HG03521 (cell line): ENCODE results near the gene RADIL.
"Not testable (repeated sequence)": the region's sequence is repeated elsewhere in the genome, so short reads cannot be mapped to it uniquely, and the experiment has no call there.

ENCODE experiments used
- ATAC-seq: cut with Tn5 transposase; IDR thresholded peaks from one replicate; pipeline ENCODE4 v1.9.1; 2021; ENCODE audit warnings: mild to moderate bottlenecking, moderate library complexity; ENCODE audit not compliant: unreplicated experiment

RADIL gene

GRCh38 chr7:4794171-4794570 is 89.3 kb downstream of the RADIL start:
- not testable (repeated sequence) for ATAC-seq

GRCh38 chr7:4793385-4793993 is 90.0 kb downstream of the RADIL start:
- not testable (repeated sequence) for ATAC-seq

GRCh38 chr7:4792537-4793126 is 90.9 kb downstream of the RADIL start:
- no peak for ATAC-seq

GRCh38 chr7:4791738-4792536 is 91.6 kb downstream of the RADIL start:
- no peak for ATAC-seq

GRCh38 chr7:4791101-4791737 is 92.3 kb downstream of the RADIL start:
- ATAC-seq: no peak

GRCh38 chr7:4790516-4790991 is 93.0 kb downstream of the RADIL start:
- ATAC-seq: no peak

- ATAC-seq: no peak
Observed at GRCh38 chr7:4790078-4790465, 93.4 kb downstream of the RADIL start.

- no peak for ATAC-seq
Observed at GRCh38 chr7:4789194-4790077, 94.1 kb downstream of the RADIL start.

- no peak for ATAC-seq
Observed at GRCh38 chr7:4788627-4789189, 94.8 kb downstream of the RADIL start.

- no peak for ATAC-seq
Observed at GRCh38 chr7:4787947-4788626, 95.4 kb downstream of the RADIL start.

- no peak for ATAC-seq
Observed at GRCh38 chr7:4787541-4787940, 96.0 kb downstream of the RADIL start.

GRCh38 chr7:4786015-4786414 is 97.5 kb downstream of the RADIL start:
- ATAC-seq: no peak

GRCh38 chr7:4785371-4785770 is 98.1 kb downstream of the RADIL start:
- ATAC-seq: no peak

- no peak for ATAC-seq
Observed at GRCh38 chr7:4784799-4785198, 98.7 kb downstream of the RADIL start.

GRCh38 chr7:4783762-4784351 is 99.7 kb downstream of the RADIL start:
- ATAC-seq: no peak

- ATAC-seq: no peak
Observed at GRCh38 chr7:4783292-4783652, 100.2 kb downstream of the RADIL start.

GRCh38 chr7:4782333-4783291 is 100.9 kb downstream of the RADIL start:
- no peak for ATAC-seq

GRCh38 chr7:4781366-4782069 is 102.0 kb downstream of the RADIL start:
- no peak for ATAC-seq
